Mucosa of rectum (tissue), 2 donors: ENCODE results near the gene PSPN.
"Not testable (repeated sequence)": the region's sequence is repeated elsewhere in the genome, so short reads cannot be mapped to it uniquely, and the experiment has no call there.

ENCODE experiments used
- H3K27ac ChIP-seq, 2 donors: one replicate each; pipeline ENCODE4 v1.7.0; 2013; ENCODE audit warnings: inconsistent platforms in 2 of 2, low read depth in 2 of 2, low read length in 2 of 2
- H3K27me3 ChIP-seq, 2 donors: one replicate each; pipeline ENCODE4 v1.7.0; 2013; ENCODE audit warnings: low read length in 2 of 2; ENCODE audit not compliant: control insufficient read depth in 2 of 2, insufficient read depth in 2 of 2
- H3K36me3 ChIP-seq, 2 donors: one replicate each; pipeline ENCODE4 v1.7.0; 2013; ENCODE audit warnings: low read length in 2 of 2; ENCODE audit not compliant: control insufficient read depth in 2 of 2, insufficient read depth in 2 of 2
- H3K4me1 ChIP-seq, 2 donors: one replicate each; pipeline ENCODE4 v1.7.0; 2013; ENCODE audit warnings: low read length in 2 of 2, mild to moderate bottlenecking in 1 of 2; ENCODE audit not compliant: control insufficient read depth in 2 of 2, insufficient read depth in 2 of 2
- H3K4me3 ChIP-seq, 2 donors: one replicate each; pipeline ENCODE4 v1.7.0; 2013; ENCODE audit warnings: low read length in 2 of 2
- H3K9ac ChIP-seq, 2 donors: one replicate each; pipeline ENCODE4 v1.7.0; 2013; ENCODE audit warnings: low read length in 2 of 2, low read depth in 1 of 2, mild to moderate bottlenecking in 1 of 2
- H3K9me3 ChIP-seq, 2 donors: one replicate each; pipeline ENCODE4 v1.7.0; 2013; ENCODE audit warnings: low read length in 2 of 2; ENCODE audit not compliant: control insufficient read depth in 2 of 2
- donor health status: healthy.
- donor health status: Normal muscosa, but diverticular disease.

PSPN gene

DNA sequence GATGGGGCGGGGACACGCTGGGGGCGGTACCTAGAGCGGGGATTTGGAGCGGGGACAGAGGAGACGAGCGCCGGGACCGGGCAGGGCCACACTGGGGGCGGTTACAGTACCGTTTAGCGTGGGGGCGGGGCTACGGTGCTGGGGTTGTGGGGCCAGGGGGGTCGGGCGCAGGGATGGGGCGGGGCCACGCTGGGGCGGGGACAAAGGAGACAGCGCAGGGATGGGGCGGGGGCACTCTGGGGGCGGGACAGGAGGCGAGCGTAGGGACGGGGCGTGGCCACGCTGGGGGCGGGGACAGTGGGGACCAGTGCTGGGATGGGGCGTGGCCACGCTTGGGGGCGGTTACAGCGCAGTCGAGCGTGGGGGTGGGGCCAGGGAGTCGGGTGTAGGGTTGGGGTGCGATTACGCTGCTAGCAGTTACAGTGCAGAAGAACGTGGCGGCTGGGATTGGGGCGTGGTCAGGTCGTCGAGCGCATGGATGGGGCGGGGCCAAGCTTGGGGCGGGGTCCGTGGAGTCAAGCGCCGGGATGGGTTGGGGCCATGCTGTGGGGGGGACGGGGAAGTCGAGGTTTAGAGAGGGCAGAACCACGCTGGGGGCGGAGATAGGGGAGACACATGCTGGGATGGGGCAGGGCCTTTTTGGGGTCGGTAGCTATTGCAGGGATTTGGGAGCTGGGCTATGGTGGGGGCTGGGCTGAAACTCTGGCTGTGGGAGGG is 2.5 kb downstream of the PSPN start:
- Histone ChIP-seq H3K9ac (peak overlapping the region; percentile 77 to 99), H3K9me3 (no peaks in the 10 kb centered on the region), H3K27ac (peak overlapping the region; percentile 100), H3K4me3 (peak overlapping the region; percentile 80 to 88), H3K36me3 (peaks cover 11 to 12% of the 10 kb centered on the region in 2 donors), H3K27me3 (no peaks in the 10 kb centered on the region), H3K4me1 (peaks cover 4 to 13% of the 10 kb centered on the region in 2 donors)

GRCh38 chr19:6372594-6373095 is 3.1 kb downstream of the PSPN start, which contains the start of gene ALKBH7:
Gene ALKBH7, plus strand, starts transcription at chr19:6372794. Its CDS starts 27 bp downstream, at chr19:6372821.
- Histone ChIP-seq H3K4me3 (peak within 1 kb of the TSS; percentile 80 to 88), H3K9ac (peak within 1 kb of the TSS; percentile 92 to 99), H3K27me3 (no peaks in the 10 kb centered on the region), H3K36me3 (peaks cover 12 to 16% of the 10 kb centered on the region in 2 donors), H3K27ac (peak within 1 kb of the TSS; percentile 100), H3K9me3 (no peaks in the 10 kb centered on the region), H3K4me1 (peaks cover 4 to 13% of the 10 kb centered on the region in 2 donors)

GRCh38 chr19:6364353-6364752 is 11.4 kb downstream of the PSPN start:
- peaks cover 18 to 25% of the 10 kb centered on the region in 2 donors for H3K36me3 ChIP-seq
- no peak overlapping the region for H3K27ac ChIP-seq
- no peaks in the 10 kb centered on the region for H3K27me3 ChIP-seq
- peaks cover 7 to 9% of the 10 kb centered on the region in 2 donors for H3K4me1 ChIP-seq
- H3K9me3 ChIP-seq: no peaks in the 10 kb centered on the region
- H3K9ac ChIP-seq: no peak overlapping the region
- no peak overlapping the region for H3K4me3 ChIP-seq

DNA sequence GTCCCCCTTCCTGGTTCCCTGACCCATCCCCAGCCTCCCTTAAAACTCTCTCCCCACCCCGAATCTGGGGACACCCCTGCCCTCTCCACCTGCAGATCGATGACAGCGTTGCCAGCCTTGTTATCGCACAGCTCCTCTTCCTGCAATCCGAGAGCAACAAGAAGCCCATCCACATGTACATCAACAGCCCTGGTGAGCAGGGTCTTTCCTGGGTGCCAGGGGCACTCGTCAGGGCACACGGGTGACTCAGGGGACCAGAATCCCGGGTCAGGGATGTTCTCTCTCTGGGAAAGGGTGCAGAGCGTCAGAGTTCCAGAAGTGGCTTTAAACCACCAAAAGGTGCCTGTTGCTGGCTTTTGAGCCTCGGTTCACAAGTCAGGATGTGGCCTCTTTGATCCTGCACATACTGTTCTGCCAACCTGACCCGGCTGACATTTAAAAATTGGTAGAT is 13.4 kb downstream of the PSPN start:
- peaks cover 7 to 9% of the 10 kb centered on the region in 2 donors for H3K4me1 ChIP-seq
- peak overlapping the region in 1 of 2 donors; percentile 70 for H3K27ac ChIP-seq
- peaks cover 14 to 17% of the 10 kb centered on the region in 2 donors for H3K36me3 ChIP-seq
- peak overlapping the region; percentile 56 to 82 for H3K9ac ChIP-seq
- H3K4me3 ChIP-seq: peak overlapping the region; percentile 76
- H3K9me3 ChIP-seq: no peaks in the 10 kb centered on the region
- H3K27me3 ChIP-seq: no peaks in the 10 kb centered on the region

DNA sequence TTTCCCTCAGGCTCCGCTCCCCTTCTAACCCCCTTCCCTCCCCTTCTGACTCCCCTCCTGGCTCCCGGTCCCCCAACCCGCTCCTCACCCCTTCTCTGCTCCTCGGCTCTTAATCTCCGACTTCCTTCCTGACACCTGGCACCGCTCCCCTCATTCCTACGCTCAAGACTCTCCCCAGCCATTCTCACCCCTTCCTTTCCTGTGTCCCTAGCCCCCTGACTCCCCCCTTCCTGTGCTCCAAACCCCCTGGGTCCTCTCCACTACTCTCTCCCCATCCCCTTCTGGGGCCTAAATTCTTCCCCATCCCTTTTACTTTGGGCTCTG is 13.7 kb downstream of the PSPN start:
- H3K27me3 ChIP-seq: no peaks in the 10 kb centered on the region
- peak overlapping the region; percentile 56 to 82 for H3K9ac ChIP-seq
- peak overlapping the region; percentile 65 to 70 for H3K27ac ChIP-seq
- H3K4me1 ChIP-seq: peaks cover 7 to 9% of the 10 kb centered on the region in 2 donors
- H3K4me3 ChIP-seq: peak overlapping the region; percentile 76
- peaks cover 13 to 17% of the 10 kb centered on the region in 2 donors for H3K36me3 ChIP-seq
- H3K9me3 ChIP-seq: no peaks in the 10 kb centered on the region

DNA sequence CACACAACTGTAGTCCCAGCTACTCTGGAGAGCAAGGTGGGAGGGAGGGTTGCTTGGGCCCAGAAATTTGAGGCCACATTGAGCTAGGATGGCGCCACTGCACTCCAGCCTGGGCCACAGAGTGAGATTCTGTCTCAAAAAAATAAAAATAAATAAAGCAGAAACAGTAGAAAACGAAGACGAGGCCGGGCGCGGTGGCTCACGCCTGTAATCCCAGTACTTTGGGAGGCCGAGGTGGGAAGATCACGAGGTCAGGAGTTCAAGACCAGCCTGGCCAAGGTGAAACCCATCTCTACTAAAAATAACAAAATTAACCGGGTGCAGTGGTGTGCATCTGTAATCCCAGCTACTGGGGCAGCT is 14.9 kb downstream of the PSPN start:
- Histone ChIP-seq H3K27ac (peak overlapping the region in 1 of 2 donors; percentile 70), H3K4me3 (peak overlapping the region; percentile 76)
- not testable (repeated sequence) for H3K4me1 ChIP-seq, H3K9me3 ChIP-seq, H3K36me3 ChIP-seq, H3K9ac ChIP-seq, H3K27me3 ChIP-seq

DNA sequence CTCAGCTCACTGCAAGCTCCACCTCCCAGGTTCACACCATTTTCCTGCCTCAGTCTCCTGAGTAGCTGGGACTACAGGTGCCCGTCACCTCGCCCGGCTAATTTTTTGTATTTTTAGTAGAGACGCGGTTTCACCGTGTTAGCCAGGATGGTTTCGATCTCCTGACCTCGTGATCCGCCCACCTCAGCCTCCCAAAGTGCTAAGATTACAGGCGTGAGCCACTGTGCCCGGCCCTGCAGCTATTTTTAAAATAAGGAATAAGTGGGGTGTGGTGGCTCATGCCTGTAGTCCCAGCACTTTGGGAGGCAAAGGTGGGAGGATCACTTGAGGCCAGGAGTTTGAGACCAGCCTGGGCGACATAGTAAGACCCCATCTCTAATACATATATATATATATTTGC is 15.3 kb downstream of the PSPN start:
- H3K27me3 ChIP-seq, H3K4me3 ChIP-seq, H3K4me1 ChIP-seq, H3K36me3 ChIP-seq, H3K9ac ChIP-seq, H3K27ac ChIP-seq, H3K9me3 ChIP-seq: not testable (repeated sequence)

DNA sequence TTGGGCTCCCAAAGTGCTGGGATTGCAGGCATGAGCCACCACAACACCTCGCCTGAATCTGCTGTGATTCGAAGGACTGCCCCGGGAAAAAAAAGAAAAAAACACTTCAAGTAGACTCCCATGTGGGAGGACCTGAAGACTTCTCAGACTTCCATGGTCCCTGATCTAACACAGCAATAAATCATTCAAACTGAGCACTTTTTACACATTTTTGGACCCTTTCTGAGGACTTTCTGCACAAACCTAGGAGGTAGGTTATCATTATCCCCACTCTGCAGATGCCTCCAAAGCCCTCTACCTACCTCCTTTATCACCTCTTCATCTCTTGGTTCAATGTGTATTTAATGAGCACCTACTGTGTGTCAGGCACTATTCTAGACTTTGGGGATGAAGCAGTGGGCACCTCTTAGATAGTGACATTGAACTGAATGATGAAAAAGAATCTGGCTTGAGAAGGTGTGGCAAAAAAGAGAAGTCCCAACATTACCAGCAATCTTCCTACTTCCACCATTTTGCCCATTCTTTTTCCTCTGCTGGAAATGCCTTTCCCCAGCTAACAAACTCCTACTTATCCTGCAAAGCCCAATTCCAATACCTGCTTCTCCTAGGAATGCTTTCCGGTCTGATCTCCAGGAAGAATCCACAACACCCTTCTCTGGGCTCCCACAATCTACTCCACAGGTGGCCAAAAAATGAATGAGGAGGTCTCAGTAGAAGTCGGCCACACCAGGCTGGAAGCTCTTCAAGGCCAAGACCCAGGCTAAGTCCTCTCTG is 16.0 kb downstream of the PSPN start:
- Histone ChIP-seq H3K9me3 (no peaks in the 10 kb centered on the region), H3K27me3 (no peaks in the 10 kb centered on the region), H3K9ac (no peak overlapping the region), H3K27ac (no peak overlapping the region), H3K4me3 (no peak overlapping the region), H3K4me1 (peaks cover 7 to 9% of the 10 kb centered on the region in 2 donors), H3K36me3 (peaks cover 0 to 5% of the 10 kb centered on the region in 2 donors)

DNA sequence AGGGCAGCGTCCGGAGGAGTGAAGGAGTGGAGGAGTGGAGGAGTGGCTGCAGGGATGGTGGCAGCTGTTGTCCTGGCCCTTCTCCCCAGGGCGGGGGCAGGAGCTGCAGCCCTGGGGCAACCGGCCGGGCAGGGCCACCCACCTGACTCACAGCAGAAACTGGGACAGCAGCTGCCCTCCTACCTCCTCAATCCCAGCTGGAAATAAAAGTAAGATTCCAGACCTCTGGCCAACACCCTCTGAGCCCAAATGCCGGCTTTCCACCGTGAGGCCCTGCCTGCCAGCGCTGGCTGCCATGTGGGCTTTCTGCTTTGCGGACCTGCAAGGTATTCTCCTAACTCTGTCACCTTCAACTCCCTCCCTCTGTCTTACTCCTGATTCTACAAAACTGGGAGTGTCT is 17.7 kb downstream of the PSPN start:
- no peak overlapping the region for H3K27ac ChIP-seq
- no peak overlapping the region for H3K4me3 ChIP-seq
- H3K4me1 ChIP-seq: peaks cover 7 to 9% of the 10 kb centered on the region in 2 donors
- H3K27me3 ChIP-seq: no peaks in the 10 kb centered on the region
- H3K9ac ChIP-seq: no peak overlapping the region
- no peaks in the 10 kb centered on the region for H3K9me3 ChIP-seq
- H3K36me3 ChIP-seq: no peaks in the 10 kb centered on the region

DNA sequence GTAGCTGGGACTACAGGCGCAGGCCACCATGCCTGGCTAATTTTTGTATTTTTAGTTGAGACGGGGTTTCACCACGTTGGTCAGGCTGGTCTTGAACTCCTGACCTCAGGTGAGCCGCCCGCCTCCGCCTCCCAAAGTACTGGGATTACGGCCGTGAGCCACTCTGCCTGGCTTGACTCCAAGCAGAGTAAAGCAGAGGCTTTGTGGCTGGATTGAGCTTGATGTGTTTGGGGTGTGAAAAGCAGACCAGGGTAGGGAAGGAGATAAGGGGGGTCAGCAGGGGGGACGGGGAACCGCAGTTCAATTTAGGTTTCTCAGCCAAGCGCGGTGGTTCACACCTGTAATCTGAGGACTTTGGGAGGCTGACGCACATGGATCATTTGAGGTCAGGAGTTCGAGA is 18.6 kb downstream of the PSPN start:
- Histone ChIP-seq H3K27me3 (no peaks in the 10 kb centered on the region), H3K9ac (no peak overlapping the region), H3K4me1 (peaks cover 2 to 3% of the 10 kb centered on the region in 2 donors), H3K36me3 (no peaks in the 10 kb centered on the region), H3K4me3 (no peak overlapping the region), H3K9me3 (no peaks in the 10 kb centered on the region), H3K27ac (no peak overlapping the region)
